ENCODE data around the gene CCDC172.

GRCh38 chr10:116356833-116357232, 32.6 kb downstream of the CCDC172 start:
- TF ChIP-seq CTCF (conservative IDR thresholded peaks at IDR 0.05 in 1 of 2, IDR thresholded peaks at IDR 0.05 in 1 of 2; ENCODE audit: low read depth in 1 of 2, low read length in 2 of 2) (no peak), EZH2 (IDR thresholded peaks at IDR 0.05; ENCODE audit: low read length, missing control alignments) (no peak)
